ENCODE data around the gene CYP17A1.
"Not testable (repeated sequence)": the region's sequence is repeated elsewhere in the genome, so short reads cannot be mapped to it uniquely, and the experiment has no call there.

Gene CYP17A1

GRCh38 chr10:102834143-102834542 lies 3.1 kb downstream of the CYP17A1 start:
- no peak for DNase-seq

- DNase-seq: no peak
These were observed 4.2 kb downstream of the CYP17A1 start for GRCh38 chr10:102832987-102833386.

GRCh38 chr10:102832248-102832647 lies 5.0 kb downstream of the CYP17A1 start:
- DNase-seq: no peak

DNA sequence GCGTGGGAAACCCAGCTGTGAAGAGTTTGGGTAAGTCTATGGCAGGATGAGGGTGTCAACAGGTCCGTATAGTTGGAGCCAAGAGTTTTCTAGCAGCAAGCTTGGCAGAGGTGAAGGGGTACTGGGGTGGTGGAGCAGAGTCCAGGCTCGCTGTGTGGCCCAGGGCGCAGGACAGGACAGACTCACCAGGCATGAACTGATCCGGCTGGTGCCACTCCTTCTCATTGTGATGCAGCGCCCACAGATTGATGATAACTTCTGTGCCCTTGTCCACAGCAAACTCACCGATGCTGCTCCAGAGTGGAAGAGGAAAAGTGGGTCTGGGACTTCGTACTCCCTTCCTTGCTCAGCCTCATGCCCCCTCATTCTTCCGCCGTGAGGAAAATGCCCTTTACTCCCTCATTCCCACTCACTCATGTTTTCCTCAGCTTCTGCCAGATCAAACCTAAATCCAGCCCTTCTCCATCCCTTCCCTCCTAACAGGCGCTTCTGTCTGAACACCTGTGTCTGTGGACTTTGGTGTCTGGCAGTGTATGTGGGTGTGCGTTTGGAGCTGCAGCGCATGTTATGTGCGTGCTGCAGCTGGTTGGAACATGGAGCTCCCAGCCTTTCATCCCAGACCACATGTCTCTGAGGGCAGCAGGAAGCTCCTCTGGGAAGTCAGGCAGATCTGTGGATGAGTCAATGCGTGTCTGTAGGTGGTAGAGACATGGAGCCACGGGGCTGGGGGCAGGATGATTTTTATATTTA lies 5.7 kb downstream of the CYP17A1 start:
- DNase-seq: no peak

DNA sequence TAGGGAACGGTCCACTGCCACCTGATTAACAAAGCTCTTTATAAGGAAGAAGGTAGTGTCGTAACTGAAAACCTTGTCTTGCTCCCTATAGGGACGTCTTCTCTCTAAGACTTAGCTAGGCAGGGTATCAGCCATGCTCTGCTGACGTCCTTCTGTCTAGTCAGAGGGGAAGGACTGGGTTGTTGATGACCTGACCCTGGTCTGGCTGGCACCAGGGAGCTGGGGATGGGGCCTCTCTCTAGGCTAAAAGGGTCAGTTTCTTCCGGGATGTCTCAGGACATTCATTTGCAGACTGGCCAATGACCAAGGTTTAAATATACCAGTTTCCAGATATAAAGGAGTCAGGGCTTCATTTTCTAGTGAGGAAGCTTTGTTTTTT lies 9.6 kb downstream of the CYP17A1 start:
- DNase-seq: no peak

GRCh38 chr10:102826148-102826796 lies 10.9 kb downstream of the CYP17A1 start:
- DNase-seq: no peak

GRCh38 chr10:102824664-102825063 lies 12.5 kb downstream of the CYP17A1 start:
- no peak for DNase-seq

GRCh38 chr10:102822222-102822621 lies 15.0 kb downstream of the CYP17A1 start:
- DNase-seq: no peak

DNA sequence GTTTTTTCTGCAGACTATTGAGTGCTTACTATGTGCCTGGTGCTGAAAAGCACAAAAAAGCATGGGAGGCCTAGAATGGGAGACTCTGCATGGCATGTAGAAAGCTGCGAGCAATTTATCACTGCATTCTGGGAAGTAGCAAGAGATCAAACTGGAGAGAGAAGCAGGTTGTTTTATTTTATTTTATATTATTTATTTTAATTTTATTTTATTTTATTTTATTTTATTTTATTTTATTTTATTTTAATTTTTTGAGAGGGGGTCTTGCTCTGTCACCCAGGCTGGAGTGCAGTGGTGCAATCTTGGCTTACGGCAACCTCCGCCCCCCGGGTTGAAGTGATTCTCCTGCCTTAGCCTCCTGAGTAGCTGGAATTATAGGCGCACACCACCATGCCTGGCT lies 17.2 kb downstream of the CYP17A1 start:
- not testable (repeated sequence) for DNase-seq

DNA sequence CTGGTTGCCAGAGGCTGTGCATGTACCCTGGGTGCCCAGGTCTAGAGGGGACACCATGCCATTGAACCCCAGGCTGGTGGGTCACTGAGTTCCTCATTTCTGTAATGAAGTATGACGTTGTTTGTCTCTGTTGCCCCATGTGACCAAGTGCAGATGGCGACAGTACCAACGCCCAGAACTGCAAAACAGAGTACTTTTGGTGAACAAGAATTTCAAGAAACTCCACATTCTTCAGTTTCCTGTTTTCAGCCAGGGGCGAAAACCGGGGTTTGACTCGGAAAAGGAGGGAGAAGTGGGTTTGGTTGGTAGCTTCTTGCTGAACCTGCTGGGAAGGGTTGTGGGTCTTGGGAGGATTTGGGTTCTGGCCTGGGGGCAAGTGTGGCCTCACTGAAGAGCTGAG lies 18.2 kb downstream of the CYP17A1 start:
- DNase-seq: no peak

- DNase-seq: no peak
These were observed 20.0 kb downstream of the CYP17A1 start for GRCh38 chr10:102817175-102817574.

DNA sequence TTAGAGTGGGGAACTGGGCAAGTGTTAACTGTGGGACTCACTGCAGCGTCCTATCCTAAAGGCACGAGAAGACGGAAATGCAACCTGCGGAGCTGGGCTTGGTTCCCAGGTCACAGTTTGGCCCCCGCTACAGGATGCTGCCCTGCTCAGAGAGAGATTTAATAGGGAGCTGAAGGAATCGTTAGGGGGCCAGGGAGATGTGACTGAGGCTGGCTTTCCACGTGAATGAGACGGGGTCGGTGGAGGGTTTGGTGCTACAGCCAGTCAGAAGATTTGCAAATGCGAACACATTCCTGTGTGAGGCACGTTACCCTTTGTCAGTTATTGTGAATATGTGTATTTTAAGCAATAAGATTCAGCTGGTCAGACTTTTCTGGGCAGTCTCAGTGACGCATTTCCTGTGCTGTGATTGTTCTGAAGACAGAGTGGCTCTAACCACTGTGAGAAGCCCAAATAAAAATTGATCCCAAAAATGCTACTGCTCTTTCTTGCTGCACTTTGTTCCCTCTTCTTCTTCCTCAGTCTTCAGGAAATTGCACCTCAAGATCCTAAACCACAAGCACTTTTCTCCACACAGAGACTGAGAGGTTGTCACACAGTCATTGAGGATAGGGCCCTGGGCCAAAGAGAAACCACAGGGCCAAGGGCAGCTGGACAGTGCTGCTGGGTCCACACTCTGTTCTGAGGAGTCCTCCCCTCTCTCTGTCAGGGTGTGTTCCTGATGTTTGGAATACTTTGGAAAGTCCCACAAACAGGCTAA lies 21.2 kb downstream of the CYP17A1 start:
- no peak for DNase-seq

- DNase-seq: no peak
These were observed 22.1 kb downstream of the CYP17A1 start for GRCh38 chr10:102814873-102815661.

GRCh38 chr10:102814453-102814871 lies 22.8 kb downstream of the CYP17A1 start:
- DNase-seq: no peak

DNA sequence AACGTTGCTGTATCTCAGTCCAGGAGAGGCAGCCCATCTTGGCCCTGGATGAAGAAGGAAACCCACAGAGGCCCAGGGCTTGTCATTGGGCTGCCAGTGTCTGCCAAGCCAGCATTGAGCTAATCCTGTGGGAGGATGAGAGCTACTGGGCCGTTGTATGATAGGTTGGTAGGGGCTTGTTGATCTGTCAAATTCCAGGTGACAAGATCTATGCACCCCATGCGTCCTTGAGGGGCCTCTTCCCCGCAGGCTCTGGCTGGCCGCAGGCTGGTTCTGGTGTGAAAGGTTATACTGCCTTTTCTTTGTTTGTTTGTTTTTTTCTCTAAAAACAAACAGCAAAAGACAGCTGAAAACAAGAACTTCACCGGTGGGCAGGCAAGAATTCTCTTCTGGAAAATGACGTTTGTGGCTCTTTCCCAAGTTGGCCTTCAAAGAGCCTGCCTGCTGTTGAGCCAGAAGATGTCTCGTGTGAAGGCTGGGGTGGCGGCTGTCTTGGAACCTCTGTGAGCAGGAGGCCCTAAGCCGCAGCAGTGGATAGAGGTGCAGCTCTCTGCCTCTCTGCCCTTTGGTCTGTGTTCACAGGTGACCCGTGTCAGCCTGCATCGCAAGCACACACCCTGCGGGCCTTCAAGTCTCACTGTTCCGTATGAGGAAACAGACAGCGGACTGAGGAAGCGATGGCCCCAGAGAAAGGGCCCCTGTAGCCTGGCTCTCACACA lies 23.3 kb downstream of the CYP17A1 start:
- no peak for DNase-seq

- DNase-seq: no peak
These were observed 24.1 kb downstream of the CYP17A1 start for GRCh38 chr10:102813017-102813541.

- no peak for DNase-seq
These were observed 24.9 kb downstream of the CYP17A1 start for GRCh38 chr10:102812231-102812876.

- no peak for DNase-seq
These were observed 25.9 kb downstream of the CYP17A1 start for GRCh38 chr10:102811346-102811745.

DNA sequence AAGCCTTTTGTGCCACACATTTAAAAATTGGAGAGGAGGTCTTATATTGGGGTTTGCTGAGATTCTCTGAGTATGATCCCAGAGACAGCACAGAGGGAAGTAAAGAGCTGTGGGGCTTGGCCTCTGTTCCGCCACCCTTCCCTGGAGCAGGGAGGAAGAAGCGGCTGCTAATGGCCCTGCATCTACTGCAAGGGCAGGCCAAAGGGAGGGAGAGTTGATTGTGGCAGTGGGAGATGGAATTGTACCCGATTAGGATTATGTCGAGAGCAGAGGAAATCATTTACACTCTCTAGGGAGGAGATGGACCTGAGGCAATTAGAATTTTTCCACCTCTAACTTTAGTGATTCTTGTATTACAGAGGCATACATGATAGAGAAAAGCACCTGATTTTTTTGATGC lies 28.8 kb downstream of the CYP17A1 start:
- no peak for DNase-seq

DNA sequence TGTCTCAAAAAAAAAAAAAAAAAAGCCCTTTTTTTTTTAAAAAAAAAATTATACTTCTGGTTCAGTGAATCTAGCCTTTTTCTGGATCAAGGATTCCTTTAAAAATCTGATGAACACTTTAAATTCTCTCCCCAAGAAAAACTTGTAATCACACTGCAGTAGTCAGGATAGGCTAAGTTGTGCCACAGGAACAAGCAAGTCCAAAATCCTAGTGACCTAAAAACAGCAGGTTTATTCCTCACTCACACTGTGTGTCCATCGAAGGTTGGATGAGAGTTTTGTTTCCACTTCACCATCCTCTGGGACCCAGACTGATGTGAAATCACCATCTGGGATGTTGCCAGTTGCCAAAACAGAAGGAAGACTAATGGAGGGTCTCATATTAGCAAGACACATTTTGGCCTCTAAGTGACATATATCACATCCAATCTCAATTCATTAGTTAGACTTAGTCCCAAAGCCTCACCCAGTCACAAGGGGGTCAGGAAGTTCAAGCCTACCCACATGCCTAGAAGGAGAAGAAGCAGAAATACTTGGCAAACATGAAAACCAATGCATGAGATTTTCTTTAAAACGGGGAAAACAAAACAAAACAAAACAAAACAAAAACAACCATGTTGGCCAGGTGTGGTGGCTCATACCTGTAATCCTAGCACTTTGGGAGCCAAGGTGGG lies 32.7 kb downstream of the CYP17A1 start:
- DNase-seq: no peak

- DNase-seq: no peak
These were observed 34.2 kb downstream of the CYP17A1 start for GRCh38 chr10:102802920-102803534.
